ENCODE data around the gene HGD. TPM values are rescaled to one million over a fixed set of nuclear protein-coding genes. Genes with fewer than 3 reads are reported as not detected.

Gene HGD
- total and polyA plus RNA-seq, 12 donors, result 0.32 to 2.2 (median 0.72) TPM; not detected in 1

DNA sequence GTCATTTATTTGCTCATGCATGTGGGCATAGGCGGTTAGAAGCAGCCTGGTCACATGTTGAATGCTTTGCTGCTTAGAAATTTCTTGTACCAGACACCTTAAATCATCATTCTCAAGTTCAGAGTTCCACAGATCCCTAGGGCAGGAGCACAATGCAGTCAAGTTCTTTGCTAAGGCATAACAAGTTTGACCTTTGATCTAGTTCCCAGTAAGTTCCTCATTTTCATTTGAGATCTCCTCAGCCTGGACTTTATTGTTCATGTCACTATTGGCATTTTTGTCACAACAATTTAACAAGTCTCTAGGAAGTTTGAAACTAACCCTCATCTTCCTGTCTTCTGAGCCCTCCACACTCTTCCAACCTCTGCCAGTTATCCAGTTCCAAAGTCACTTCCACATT lies 22.8 kb downstream of the HGD start:
- DNase-seq, result no peak
- H3K27ac ChIP-seq, result no peak overlapping the region
- H3K27me3 ChIP-seq, result no peaks in the 10 kb centered on the region
- no peaks in the 10 kb centered on the region for H3K9me3 ChIP-seq (replicated peaks in 1 of 3)
- no peaks in the 10 kb centered on the region for H3K36me3 ChIP-seq (replicated peaks in 1 of 2)
- no peaks in the 10 kb centered on the region for H3K4me1 ChIP-seq (replicated peaks in 1 of 2)
- intact Hi-C loops (cut with DNase I), result no loop called here
- TF ChIP-seq CTCF (IDR thresholded peaks at IDR 0.05), result no peak
- no peak for TF ChIP-seq POLR2A (IDR thresholded peaks at IDR 0.05)
- 79 to 93% (median 92%) methylated on average over 1 of the region's 1 CpG for WGBS, 4 donors
- no peak overlapping the region for H3K4me3 ChIP-seq

- Histone ChIP-seq H3K36me3 (replicated peaks in 1 of 2) (no peaks in the 10 kb centered on the region), H3K4me1 (replicated peaks in 1 of 2) (peaks cover 5 to 9% of the 10 kb centered on the region in 2 donors), H3K27me3 (no peaks in the 10 kb centered on the region), H3K4me3 (no peak overlapping the region), H3K27ac (no peak overlapping the region), H3K9me3 (replicated peaks in 1 of 3) (no peaks in the 10 kb centered on the region)
- WGBS, 4 donors, result 54 to 62% (median 57%) methylated on average over 5 of the region's 5 CpGs
- TF ChIP-seq POLR2A (IDR thresholded peaks at IDR 0.05), result no peak
- TF ChIP-seq CTCF (IDR thresholded peaks at IDR 0.05), result no peak
- intact Hi-C loops (cut with DNase I), result no loop called here
- peak in 1 of 7 donors; percentile 10 for DNase-seq
These were observed 29.0 kb downstream of the HGD start for GRCh38 chr3:120652896-120653545.

GRCh38 chr3:120652281-120652680 lies 29.8 kb downstream of the HGD start:
- WGBS, 4 donors, result 82 to 96% (median 87%) methylated on average over 3 of the region's 3 CpGs
- TF ChIP-seq POLR2A (IDR thresholded peaks at IDR 0.05) (no peak), CTCF (IDR thresholded peaks at IDR 0.05) (no peak)
- DNase-seq, result no peak
- no peaks in the 10 kb centered on the region for H3K36me3 ChIP-seq (replicated peaks in 1 of 2)
- no peaks in the 10 kb centered on the region for H3K9me3 ChIP-seq (replicated peaks in 1 of 3)
- H3K27ac ChIP-seq, result no peak overlapping the region
- intact Hi-C loops (cut with DNase I), result no loop called here
- H3K4me3 ChIP-seq, result no peak overlapping the region
- H3K27me3 ChIP-seq, result no peaks in the 10 kb centered on the region
- peaks cover 5 to 9% of the 10 kb centered on the region in 2 donors for H3K4me1 ChIP-seq (replicated peaks in 1 of 2)

GRCh38 chr3:120650311-120650710 lies 31.7 kb downstream of the HGD start:
- Histone ChIP-seq H3K36me3 (replicated peaks in 1 of 2) (no peaks in the 10 kb centered on the region), H3K4me1 (replicated peaks in 1 of 2) (peaks cover 5 to 9% of the 10 kb centered on the region in 2 donors), H3K27me3 (no peaks in the 10 kb centered on the region), H3K9me3 (replicated peaks in 1 of 3) (no peaks in the 10 kb centered on the region), H3K27ac (no peak overlapping the region), H3K4me3 (no peak overlapping the region)
- intact Hi-C loops (cut with DNase I), result no loop called here
- WGBS, 4 donors, result 69 to 79% (median 75%) methylated on average over 2 of the region's 2 CpGs
- no peak for DNase-seq
- no peak for TF ChIP-seq CTCF (IDR thresholded peaks at IDR 0.05)
- no peak for TF ChIP-seq POLR2A (IDR thresholded peaks at IDR 0.05)
